ENCODE measurements around the gene OR1F1.

DNA sequence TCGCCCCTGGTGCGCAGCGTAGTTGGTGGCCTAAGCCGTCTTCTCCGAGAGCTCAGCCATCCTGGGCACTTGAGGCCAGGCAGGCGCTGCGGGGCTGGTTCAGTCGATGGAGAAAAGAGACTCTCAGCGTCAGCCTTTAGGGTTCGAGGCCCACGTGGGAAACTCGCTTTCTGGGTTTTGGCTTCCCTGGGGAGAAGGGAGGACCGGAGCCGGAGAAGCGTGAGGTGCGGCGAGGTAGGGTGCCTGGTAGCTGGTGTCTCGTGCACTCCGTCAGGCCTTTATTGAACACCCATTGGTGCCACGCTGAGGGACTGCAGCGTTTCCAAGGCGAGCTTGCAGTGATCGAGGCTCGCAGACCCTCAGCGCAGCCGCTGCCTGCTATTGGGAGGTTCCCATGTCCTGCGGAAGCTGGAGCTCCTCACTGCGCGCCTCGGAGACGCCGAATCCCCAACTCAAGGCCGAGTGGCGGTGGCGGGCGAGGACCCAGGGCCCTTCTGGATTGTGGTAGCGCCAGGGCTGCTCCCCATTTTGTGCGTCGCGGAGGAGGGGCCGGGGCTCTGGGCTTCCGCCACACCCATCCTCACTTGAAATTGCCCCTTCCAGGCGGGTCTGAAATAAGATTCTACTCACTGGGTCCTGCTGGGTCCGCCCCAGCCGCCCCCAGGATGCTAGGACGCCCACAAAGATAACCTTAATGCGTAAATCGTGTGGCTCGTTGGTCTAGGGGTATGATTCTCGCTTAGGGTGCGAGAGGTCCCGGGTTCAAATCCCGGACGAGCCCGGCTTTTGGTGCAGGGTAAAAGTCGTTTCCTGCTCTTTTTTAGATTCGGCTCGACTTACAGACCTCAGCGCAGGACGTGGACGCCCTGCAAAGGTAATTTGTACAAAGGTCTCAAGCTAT, 1.2 kb downstream of the OR1F1 start:
- TF ChIP-seq, protein P1, sequence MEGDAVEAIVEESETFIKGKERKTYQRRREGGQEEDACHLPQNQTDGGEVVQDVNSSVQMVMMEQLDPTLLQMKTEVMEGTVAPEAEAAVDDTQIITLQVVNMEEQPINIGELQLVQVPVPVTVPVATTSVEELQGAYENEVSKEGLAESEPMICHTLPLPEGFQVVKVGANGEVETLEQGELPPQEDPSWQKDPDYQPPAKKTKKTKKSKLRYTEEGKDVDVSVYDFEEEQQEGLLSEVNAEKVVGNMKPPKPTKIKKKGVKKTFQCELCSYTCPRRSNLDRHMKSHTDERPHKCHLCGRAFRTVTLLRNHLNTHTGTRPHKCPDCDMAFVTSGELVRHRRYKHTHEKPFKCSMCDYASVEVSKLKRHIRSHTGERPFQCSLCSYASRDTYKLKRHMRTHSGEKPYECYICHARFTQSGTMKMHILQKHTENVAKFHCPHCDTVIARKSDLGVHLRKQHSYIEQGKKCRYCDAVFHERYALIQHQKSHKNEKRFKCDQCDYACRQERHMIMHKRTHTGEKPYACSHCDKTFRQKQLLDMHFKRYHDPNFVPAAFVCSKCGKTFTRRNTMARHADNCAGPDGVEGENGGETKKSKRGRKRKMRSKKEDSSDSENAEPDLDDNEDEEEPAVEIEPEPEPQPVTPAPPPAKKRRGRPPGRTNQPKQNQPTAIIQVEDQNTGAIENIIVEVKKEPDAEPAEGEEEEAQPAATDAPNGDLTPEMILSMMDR (IDR thresholded peaks at IDR 0.05) = no peak
- TF ChIP-seq POLR2A (IDR thresholded peaks at IDR 0.05) = no peak

Measured in uterus (tissue), 2 donors.